GM21528 (cell line): Measurements from ENCODE around the gene ZBED4.
A peak's percentile ranks its signal among the peaks of the same experiment; 100 is the strongest.

Experiments used
- ATAC-seq: cut with Tn5 transposase; IDR thresholded peaks from one replicate; pipeline ENCODE4 v1.9.1; 2021; ENCODE audit warnings: mild to moderate bottlenecking, moderate library complexity; ENCODE audit not compliant: unreplicated experiment, low FRiP score

Gene ZBED4

DNA sequence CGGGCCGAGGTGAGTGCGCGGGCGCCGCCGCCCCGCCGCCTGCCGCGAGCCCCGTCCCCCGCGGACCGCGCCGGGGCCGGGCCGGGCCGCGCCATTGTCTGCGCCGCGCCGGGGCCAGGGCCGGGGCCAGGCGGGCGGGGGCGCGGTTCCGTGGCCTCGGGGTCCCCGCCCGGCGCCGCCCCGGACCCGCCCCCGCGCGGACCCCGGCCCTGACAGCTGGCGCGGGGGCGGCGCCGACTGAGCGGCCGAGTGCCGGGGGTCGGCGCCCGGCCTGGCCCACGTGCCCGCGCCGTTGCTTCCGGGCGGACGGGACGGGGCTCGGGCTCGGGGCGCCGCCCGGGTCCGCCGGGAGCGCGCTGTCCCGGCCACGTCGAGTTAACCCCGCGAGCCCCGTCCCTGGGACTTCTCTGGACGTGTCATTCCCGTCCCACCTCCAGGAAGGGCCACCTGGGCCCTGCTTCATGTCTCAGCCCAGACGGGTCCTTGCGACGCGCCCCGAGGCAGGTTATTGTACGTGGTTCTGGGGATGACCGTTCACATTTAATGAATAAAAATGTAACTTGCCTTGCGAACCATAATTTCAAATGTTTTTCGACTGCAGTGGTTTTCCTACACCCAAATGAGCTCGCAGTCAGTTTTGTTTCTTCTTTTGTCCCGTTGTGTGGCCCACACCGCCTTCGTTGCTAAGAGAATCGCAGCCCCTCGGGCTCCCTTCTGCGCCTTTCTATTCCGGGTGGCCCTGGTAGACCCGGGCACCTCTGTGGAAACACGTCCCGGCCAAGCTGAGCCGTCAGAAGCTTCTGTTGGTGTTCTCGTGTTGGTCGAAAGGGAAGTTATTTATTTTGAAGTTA is 562 bp downstream of the ZBED4 start:
- peak; percentile 32 for ATAC-seq

DNA sequence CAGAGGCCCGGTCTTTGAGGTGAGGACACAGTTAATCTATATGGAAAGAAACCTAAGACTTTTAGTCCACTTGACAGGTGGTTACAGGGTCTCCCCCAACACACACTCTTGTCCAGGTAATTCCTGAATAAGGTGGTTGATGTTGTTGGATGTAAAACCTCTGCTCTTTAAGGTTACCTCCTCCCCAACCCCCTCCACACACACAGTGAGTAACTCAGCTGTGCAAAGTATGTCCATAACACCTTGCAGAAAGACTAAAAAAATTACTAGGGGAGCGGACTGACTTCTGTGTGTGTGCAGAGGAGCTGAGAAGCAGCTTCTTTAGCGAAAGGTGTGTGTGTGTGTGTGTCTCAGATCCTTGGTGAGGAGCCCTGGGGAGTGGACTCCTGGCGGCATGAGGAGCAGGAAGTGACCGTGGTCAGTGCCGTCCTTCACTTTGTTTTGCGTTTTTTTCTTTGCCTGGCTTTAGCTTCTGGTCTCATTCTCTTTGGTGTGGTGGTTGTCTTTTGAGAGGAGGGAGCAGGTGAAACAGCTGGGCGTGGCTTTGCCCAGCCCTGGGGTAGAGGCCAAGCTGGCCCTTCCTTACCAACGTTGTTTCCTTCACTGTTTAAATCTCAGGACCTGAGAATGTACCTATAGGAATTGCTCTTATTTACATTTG is 1.7 kb downstream of the ZBED4 start:
- no peak for ATAC-seq

DNA sequence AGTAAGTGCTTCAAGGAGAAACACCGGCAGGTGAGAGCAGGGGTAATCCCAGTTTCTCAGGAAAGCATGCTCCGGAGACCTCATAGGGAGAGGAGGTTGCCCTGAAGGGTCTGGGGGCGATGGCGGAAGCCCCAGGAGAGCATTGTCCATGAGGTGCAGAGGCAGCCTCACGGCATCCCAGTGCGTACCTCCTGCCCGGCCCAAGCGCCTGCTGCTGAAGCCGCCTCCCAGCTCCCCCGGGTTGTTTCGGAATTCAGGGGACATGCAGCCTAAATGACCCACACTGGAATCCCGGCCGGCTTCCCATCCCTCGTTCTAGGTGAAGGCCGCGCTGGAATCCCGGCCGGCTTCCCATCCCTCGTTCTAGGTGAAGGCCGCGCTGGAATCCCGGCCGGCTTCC is 2.7 kb downstream of the ZBED4 start:
- no peak for ATAC-seq

DNA sequence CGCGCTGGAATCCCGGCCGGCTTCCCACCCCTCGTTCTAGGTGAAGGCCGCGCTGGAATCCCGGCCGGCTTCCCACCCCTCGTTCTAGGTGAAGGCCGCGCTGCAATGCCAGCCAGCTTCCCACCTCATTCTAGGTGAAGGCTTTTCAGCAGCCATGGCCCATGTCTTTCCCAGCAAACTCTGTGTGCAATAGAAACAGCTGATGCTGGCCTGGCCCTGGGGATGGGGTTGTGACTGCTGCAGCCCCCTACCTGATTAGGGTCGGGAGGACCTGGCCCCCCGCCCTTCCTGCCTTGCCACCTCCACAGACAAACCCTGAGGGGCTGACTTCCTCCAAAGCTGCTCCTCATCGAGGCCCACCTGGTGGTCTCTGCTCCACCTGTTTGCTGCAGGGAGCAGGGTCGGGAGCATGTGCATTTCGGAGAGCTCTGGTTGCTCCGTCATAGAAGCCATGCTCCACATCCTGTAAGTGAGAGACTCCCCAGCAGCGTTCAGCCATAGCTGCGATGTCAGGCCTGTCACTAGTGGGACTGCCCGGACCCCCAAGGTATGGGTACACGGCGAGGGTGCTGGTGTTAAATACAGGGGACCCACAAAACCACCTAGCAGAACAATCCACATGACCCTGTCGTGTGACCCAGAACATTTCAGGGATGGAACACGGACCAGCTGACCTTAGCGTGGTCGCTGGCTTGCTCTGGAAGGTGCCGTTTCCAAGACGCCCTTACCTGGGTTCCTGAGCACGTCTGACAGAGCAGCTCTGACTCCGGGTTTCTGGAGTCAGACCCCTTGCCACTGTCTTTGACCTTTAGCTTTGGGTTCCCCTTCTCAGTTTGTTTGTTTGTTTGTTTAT is 3.3 kb downstream of the ZBED4 start:
- ATAC-seq = no peak

DNA sequence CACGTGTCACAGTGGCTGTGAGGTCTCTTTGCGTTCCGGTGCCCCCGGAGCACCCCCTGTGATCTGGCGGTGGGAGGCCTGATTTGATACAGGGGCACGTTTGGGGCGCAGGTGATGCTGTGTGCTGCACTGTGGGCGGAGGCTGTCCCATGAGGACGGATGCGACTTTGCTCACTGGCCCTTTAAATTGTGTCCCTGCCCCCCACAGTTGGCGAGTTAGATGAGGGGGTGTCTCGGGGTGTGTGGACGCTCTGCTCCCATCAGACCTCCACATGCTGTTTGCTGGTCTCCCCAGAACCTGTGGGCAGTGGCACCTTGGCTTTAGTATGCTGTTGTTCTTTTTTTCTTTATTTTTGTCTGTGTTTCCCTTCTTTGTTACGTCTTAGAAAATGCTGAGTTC is 5.2 kb downstream of the ZBED4 start:
- ATAC-seq = no peak

DNA sequence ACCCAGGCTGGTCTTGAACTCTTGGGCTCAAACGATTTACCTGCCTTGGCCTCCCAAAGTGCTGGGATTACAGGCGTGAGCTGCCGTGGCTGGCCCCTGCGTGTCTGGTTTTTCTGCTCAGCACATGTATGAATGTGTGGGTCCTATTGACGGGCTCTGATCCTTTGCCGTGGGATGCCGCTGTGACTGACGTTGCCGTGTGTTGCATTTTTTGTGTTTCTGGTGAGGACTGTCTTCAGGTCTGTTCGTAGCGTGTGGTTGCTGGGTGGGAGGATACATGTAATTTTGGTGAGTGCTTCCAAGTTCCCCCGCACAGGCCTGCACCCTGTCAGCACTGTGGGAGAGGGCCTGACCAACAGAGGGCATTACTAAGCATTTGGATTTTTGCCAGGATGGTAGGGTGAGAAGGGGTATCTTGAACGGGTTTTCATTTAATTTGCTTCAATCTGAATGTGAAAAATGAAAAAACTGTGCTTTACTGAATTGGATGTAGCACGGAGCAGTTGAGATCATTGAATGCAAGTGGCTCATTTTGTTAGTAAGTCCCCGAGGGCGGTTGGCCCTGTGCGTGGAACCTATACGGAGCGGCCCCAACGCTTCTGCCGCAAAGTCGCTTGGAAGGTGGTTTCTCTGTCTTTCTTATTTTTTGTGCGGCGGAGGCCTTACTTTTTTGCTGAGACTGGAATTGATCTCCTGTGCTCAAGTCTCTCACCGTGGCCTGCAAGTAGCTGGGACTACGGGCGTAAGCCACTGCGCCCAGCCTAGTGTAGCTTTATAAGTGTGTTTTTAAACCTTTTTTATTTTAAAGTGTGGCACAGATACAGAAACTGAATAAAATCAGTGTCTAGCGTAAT is 8.2 kb downstream of the ZBED4 start:
- ATAC-seq = no peak

DNA sequence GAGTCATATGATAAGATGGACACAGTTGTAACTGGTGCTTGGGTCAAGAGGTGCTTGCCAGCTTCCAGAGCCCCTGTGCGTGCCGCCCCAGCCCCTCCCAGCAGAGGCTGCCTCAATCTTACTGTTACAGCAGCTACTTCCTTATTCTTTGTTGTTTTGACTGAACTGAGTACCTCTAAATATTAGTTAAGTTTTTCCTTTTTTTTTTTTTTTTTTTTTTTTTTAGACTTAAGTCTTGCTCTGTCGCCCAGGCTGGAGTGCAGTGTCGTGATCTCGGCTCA is 8.8 kb downstream of the ZBED4 start:
- no peak for ATAC-seq

DNA sequence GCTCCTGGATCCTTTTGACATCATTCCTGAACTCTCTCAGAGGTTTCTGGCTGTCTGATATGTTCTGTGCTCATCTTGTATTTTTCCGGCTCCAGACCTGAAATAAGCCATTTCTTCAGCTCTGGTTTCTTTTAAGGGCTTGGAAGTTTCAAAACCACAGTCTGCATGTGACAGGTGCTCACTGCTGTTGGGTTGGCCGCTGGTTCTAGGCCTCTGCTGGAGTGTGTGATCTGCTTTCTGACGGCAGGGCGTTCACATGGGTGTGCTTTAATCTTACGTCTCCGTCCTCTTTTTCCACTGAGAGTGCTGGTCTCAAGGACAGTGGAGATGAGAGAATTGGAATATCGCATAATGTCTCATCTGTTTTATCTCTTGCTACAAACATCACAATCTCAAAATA is 10.3 kb downstream of the ZBED4 start:
- ATAC-seq = no peak

DNA sequence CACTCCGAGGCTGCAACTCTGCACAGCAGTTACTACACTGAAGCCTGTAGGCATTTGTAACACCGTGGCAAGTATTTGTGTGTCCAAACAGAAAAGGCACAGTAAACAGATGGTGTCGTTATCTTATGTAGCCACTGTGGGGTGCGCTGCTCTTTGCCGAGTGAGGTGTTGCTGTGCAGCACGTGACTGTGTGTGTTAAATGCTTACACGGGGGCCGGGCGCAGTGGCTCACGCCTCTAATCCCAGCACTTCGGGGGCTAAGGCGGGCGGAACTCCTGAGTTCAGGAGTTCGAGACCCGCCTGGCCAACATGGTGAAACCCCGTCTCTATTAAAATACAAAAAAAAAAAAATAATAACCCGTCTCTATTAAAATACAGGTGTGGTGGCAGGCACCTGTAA is 11.5 kb downstream of the ZBED4 start:
- no peak for ATAC-seq

DNA sequence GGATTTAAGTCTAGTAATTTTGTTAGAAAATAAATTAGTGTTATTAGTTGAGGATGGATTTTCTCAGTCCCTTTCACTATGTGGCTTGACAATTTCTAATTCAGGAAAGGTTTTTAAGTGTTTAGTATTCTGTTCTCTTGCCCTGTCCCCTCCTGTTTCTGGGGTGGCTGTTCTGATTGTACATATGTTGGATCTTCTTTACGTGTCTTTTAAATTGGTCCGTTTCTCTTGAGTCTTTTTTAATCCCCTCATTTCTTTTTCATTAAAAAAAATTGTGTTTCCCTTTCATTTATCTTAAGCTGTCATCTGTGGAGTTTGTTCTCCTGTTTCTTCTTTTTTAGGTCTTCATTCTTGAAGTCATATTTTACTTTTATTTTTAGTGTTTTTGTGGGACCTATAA is 12.5 kb downstream of the ZBED4 start:
- ATAC-seq = no peak

DNA sequence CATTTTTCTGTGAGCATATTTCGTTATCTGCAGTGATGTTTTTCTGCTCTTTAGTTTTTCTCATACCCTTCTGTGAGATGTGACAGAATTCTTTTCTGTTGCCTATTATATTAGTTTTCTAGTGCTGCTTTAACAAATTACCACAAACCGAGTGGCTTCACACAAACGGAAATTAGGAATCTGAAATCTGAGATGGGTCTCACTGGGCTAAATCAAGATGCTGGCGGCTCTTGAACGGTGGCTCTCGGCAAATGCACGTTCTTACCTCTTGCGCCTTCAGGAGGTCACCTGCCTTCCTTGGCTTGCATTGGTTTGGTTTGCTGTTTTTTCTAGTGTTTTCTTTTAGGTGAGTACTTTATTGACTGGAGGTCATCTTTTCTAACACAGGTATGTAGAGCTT is 13.0 kb downstream of the ZBED4 start:
- no peak for ATAC-seq

DNA sequence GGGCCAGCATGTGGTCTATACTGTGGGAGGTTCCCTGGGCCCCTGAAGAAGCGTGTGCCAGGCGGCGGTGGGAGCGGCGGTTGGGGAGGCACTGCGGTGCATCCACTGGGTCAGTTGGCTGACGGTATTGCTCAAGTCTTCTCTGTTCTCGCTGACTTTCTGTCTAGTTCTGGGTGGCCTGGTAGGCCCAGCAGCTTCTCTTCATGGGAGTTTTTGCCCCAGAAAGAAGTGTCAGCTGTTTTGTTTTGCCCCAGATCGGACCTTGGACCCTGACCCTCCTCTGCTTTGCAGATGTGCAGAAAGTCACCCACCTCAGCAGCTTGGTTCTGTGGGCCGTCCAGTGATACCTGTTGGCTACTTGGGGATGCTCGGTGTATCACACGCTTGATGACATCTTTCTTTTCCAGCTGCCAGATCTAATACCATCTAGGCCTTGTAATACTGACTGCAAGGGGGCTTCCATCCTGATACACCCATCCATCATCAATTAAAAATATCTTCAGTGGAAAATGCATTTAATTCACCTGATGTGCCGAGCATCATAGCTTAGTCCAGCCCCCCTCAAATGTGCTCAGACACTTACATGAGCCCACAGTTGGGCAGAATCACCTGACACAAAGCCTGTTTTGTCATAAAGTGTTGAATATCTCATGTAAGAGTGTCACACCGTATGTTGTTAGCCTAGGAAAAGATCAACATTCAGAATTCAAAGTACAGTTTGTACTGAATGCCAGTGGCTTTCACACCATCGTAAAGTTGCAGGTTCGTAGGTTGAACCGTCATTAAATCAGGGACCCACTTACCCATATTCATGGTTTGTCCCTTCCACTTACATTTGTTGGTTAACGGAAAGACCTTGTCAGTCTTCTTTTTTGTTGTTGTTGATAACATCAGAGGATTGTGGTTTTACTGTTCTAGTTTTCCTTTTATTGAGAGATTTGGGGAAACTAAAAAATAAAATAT is 13.9 kb downstream of the ZBED4 start:
- no peak for ATAC-seq

DNA sequence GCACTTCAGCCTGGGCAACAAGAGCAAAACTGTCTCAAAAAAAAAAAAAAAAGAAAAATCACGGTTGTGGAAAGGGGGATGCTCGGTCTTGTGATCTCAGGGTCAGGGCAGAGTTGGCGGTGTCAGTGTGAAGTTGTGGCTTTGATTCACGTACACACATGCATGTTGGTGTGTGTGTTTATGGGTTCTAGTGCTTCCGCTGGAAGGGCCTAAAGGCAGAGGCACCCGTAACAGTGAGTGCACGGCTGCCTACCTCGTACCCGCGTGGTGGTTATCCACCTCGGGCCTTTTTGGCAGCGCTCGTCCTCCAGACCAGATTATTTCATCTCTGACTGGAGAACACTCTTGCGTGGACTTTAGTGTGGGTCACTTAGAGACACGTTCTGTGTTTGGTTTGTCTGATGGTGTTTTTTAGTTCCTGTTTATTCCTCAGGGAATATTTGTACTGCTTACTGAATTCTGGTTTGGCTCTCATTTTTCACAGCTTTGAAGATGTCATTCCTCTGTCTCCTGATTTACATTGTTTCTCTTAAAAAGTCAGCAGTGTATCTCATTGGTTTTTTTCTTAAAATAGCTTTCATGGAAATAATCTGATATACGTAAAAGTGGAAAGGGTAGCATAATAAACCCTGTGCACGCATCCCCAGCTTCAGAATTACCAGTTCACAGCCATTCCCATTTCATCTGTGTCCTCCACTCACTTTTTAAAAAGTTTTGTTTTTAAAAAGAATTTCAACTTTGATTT is 15.6 kb downstream of the ZBED4 start:
- no peak for ATAC-seq

DNA sequence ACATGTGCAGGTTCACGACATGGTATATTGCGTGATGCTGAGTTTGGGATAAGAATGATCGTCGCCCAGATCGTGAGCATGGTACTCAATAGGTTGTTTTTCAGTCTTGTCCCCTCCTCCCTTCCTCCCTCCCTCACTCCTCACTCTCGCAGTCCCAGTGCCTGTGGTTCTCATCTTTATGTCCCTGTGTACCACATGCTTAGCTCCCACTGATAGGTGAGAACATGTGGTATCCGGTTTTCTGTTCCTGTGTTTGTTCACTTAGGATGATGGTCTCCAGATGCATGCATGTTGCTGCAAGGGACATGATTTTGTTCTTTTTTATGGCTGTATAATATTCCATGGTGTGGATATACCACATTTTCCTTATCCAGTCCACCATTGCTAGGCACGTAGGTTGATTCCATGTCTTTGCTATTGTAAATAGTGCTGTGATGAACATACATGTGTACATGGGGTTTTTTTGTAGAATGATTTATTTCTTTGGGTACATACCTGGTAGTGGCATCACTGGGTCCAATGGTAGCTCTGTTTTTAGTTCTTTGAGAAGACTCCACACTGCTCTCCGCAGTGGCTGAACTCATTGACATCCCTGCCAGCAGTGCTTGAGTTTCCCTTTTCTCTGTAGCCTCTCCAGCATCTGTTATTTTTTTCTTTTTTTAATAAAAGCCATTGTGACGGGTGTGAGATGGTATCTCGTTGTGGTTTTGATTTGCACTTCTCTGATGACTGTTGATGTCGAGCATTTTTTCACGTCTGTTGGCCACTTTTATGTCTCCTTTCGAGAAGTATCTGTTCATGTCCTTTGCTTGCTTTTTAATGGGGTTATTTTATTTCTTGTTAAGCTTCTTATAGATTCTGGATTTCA is 16.4 kb downstream of the ZBED4 start:
- ATAC-seq = no peak

DNA sequence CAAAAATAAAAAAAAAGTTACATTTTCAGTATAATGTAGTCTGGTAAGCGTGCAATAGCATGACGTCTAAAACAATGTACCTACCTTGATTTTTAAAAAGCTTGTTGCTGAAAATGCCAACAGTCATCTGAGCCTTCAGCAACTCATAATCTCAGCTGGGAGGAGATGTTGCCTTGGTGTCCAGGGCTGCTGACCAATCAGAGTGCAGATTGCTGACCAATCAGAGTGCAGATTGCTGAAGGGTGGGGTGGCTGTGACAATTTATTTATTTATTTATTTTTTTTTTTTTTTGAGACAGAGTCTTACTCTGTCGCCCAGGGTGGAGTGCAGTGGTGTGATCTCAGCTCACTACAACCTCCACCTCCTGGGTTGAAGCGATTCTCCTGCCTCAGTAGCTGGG is 17.8 kb downstream of the ZBED4 start:
- no peak for ATAC-seq

DNA sequence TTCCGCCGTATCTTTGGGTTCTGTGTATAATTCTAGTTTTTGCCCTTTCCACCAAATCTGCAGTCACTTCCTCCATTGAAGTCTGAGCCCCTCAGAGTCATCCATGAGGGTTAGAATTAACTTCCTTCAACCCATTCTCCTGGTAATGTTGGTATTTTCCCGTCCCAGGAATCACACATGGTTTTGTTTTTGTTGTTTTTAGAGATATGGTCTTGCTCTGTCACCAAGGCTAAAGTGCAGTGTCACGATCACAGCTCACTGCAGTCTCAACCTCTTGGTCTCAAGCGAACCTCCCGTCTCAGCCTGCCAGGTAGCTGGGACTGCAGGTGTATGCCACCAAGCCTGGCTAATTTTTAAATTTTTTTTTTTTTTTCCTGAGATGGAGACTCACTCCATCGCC is 18.7 kb downstream of the ZBED4 start:
- ATAC-seq = no peak

DNA sequence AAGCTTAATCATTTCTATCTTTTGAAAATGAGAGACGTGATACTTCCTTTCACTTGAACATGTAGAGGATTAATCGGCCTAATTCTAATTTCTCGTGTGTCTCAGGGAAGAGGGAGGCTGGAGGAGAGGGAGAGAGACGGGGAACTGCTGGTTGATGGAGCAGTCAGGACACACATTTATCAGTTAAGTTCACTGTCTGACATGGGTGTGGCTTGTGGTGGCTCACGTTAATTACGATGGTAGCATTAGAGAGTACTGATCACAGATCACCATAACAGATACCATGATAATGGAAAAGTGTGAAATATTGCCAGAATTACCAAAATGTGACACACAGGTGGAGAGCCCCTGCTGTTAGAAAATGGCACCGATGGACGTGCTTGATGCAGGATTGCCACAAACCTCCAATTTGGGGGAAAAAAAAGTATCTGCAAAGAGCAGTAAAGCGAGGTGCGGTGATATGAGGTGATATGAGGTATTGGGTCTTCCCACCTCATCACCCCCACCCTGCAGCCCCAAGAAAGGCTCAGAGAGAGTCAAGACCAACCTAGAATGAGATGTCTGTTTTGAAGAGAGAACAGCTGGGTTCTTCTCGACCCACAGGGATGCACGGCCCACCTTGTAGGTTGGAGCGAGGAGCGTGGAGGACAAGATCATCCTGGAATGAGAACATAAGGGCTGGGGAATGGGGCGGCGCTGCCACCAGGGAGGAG is 19.7 kb downstream of the ZBED4 start:
- ATAC-seq = no peak
